ENCODE data around the gene CD48. TPM values are rescaled to one million over a fixed set of nuclear protein-coding genes. Genes with fewer than 3 reads are reported as not detected.
"Not testable (repeated sequence)": the region's sequence is repeated elsewhere in the genome, so short reads cannot be mapped to it uniquely, and the experiment has no call there.

The CD48 gene
- total RNA-seq, 2 donors from 2014 or later = 386 to 387 TPM

- Mint-ChIP-seq H3K36me3 (ENCODE audit: low read depth) (peaks cover 6% of the 10 kb centered on the region), H3K27ac (peak overlapping the region; percentile 39), H3K4me1 (peaks cover 27% of the 10 kb centered on the region), H3K27me3 (no peaks in the 10 kb centered on the region), H3K4me3 (peak overlapping the region; percentile 42)
- ATAC-seq = no peak
- no peak for DNase-seq
- H3K9me3 ChIP-seq (ENCODE audit: control insufficient read depth, low read length, poor library complexity, severe bottlenecking) = no peaks in the 10 kb centered on the region
Measured at GRCh38 chr1:160734301-160734700, 22.7 kb upstream of the CD48 start.

- no peaks in the 10 kb centered on the region for H3K9me3 ChIP-seq (ENCODE audit: control insufficient read depth, low read length, poor library complexity, severe bottlenecking)
- Mint-ChIP-seq H3K4me1 (peaks cover 25% of the 10 kb centered on the region), H3K27ac (peak overlapping the region; percentile 39), H3K27me3 (no peaks in the 10 kb centered on the region), H3K36me3 (ENCODE audit: low read depth) (peaks cover 6% of the 10 kb centered on the region), H3K4me3 (peak overlapping the region; percentile 42)
- DNase-seq = no peak
- ATAC-seq = no peak
Measured at GRCh38 chr1:160733898-160734297, 22.3 kb upstream of the CD48 start.

- Mint-ChIP-seq H3K4me1 (peaks cover 25% of the 10 kb centered on the region), H3K4me3 (no peak overlapping the region), H3K27ac (no peak overlapping the region), H3K27me3 (no peaks in the 10 kb centered on the region), H3K36me3 (ENCODE audit: low read depth) (peaks cover 6% of the 10 kb centered on the region)
- ATAC-seq = no peak
- no peak for DNase-seq
- no peaks in the 10 kb centered on the region for H3K9me3 ChIP-seq (ENCODE audit: control insufficient read depth, low read length, poor library complexity, severe bottlenecking)
Measured at GRCh38 chr1:160731990-160732389, 20.4 kb upstream of the CD48 start.

- H3K4me3 Mint-ChIP-seq; H3K36me3 Mint-ChIP-seq (ENCODE audit: low read depth); ATAC-seq; H3K9me3 ChIP-seq (ENCODE audit: control insufficient read depth, low read length, poor library complexity, severe bottlenecking); DNase-seq; H3K27ac Mint-ChIP-seq; H3K27me3 Mint-ChIP-seq: not testable (repeated sequence)
- H3K4me1 Mint-ChIP-seq = peaks cover 25% of the 10 kb centered on the region
Measured at GRCh38 chr1:160731564-160731963, 19.9 kb upstream of the CD48 start.

- Mint-ChIP-seq H3K4me1 (peaks cover 15% of the 10 kb centered on the region), H3K4me3 (no peak overlapping the region), H3K27ac (no peak overlapping the region), H3K36me3 (ENCODE audit: low read depth) (no peaks in the 10 kb centered on the region), H3K27me3 (no peaks in the 10 kb centered on the region)
- H3K9me3 ChIP-seq (ENCODE audit: control insufficient read depth, low read length, poor library complexity, severe bottlenecking) = no peaks in the 10 kb centered on the region
- DNase-seq (no peak), ATAC-seq (no peak)
Measured at GRCh38 chr1:160727316-160727640, 15.7 kb upstream of the CD48 start.

GRCh38 chr1:160726498-160727315, 15.1 kb upstream of the CD48 start:
- Mint-ChIP-seq H3K4me1 (peaks cover 13% of the 10 kb centered on the region), H3K36me3 (ENCODE audit: low read depth) (no peaks in the 10 kb centered on the region), H3K27ac (no peak overlapping the region), H3K27me3 (no peaks in the 10 kb centered on the region), H3K4me3 (no peak overlapping the region)
- H3K9me3 ChIP-seq (ENCODE audit: control insufficient read depth, low read length, poor library complexity, severe bottlenecking) = no peaks in the 10 kb centered on the region
- DNase-seq = peak in 2 of 3 donors; percentile 30 to 34
- ATAC-seq = peak; percentile 85

- DNase-seq = no peak
- peaks cover 11% of the 10 kb centered on the region for H3K4me1 Mint-ChIP-seq
- ATAC-seq = no peak
- no peaks in the 10 kb centered on the region for H3K36me3 Mint-ChIP-seq (ENCODE audit: low read depth)
- H3K4me3 Mint-ChIP-seq = no peak overlapping the region
- no peak overlapping the region for H3K27ac Mint-ChIP-seq
- no peaks in the 10 kb centered on the region for H3K9me3 ChIP-seq (ENCODE audit: control insufficient read depth, low read length, poor library complexity, severe bottlenecking)
- no peaks in the 10 kb centered on the region for H3K27me3 Mint-ChIP-seq
Measured at GRCh38 chr1:160726114-160726497, 14.5 kb upstream of the CD48 start.

- H3K9me3 ChIP-seq (ENCODE audit: control insufficient read depth, low read length, poor library complexity, severe bottlenecking) = no peaks in the 10 kb centered on the region
- DNase-seq = no peak
- H3K36me3 Mint-ChIP-seq (ENCODE audit: low read depth) = no peaks in the 10 kb centered on the region
- H3K4me1 Mint-ChIP-seq = peaks cover 14% of the 10 kb centered on the region
- ATAC-seq = no peak
- H3K27me3 Mint-ChIP-seq = no peaks in the 10 kb centered on the region
- H3K27ac Mint-ChIP-seq = peak overlapping the region; percentile 69
- no peak overlapping the region for H3K4me3 Mint-ChIP-seq
Measured at GRCh38 chr1:160724465-160725242, 13.0 kb upstream of the CD48 start.

- Mint-ChIP-seq H3K36me3 (ENCODE audit: low read depth) (no peaks in the 10 kb centered on the region), H3K4me3 (no peak overlapping the region), H3K4me1 (peaks cover 14% of the 10 kb centered on the region), H3K27me3 (no peaks in the 10 kb centered on the region), H3K27ac (no peak overlapping the region)
- no peaks in the 10 kb centered on the region for H3K9me3 ChIP-seq (ENCODE audit: control insufficient read depth, low read length, poor library complexity, severe bottlenecking)
- ATAC-seq = no peak
- DNase-seq = no peak
Measured at GRCh38 chr1:160723332-160723731, 11.7 kb upstream of the CD48 start.

GRCh38 chr1:160722726-160723125, 11.1 kb upstream of the CD48 start:
- peak overlapping the region; percentile 49 for H3K27ac Mint-ChIP-seq
- DNase-seq = no peak
- peaks cover 15% of the 10 kb centered on the region for H3K4me1 Mint-ChIP-seq
- H3K27me3 Mint-ChIP-seq = no peaks in the 10 kb centered on the region
- no peaks in the 10 kb centered on the region for H3K9me3 ChIP-seq (ENCODE audit: control insufficient read depth, low read length, poor library complexity, severe bottlenecking)
- peak; percentile 39 for ATAC-seq
- peak overlapping the region; percentile 70 for H3K4me3 Mint-ChIP-seq
- no peaks in the 10 kb centered on the region for H3K36me3 Mint-ChIP-seq (ENCODE audit: low read depth)

- Mint-ChIP-seq H3K27me3 (peaks cover 4% of the 10 kb centered on the region), H3K4me3 (no peak overlapping the region), H3K27ac (no peak overlapping the region), H3K4me1 (peaks cover 22% of the 10 kb centered on the region), H3K36me3 (ENCODE audit: low read depth) (peaks cover 2% of the 10 kb centered on the region)
- DNase-seq (no peak), ATAC-seq (no peak)
- no peaks in the 10 kb centered on the region for H3K9me3 ChIP-seq (ENCODE audit: control insufficient read depth, low read length, poor library complexity, severe bottlenecking)
Measured at GRCh38 chr1:160721473-160721872, 9.9 kb upstream of the CD48 start.

GRCh38 chr1:160720356-160721085, 8.9 kb upstream of the CD48 start:
- peaks cover 24% of the 10 kb centered on the region for H3K4me1 Mint-ChIP-seq
- H3K36me3 Mint-ChIP-seq (ENCODE audit: low read depth) = peaks cover 3% of the 10 kb centered on the region
- H3K27ac Mint-ChIP-seq = no peak overlapping the region
- DNase-seq (no peak), ATAC-seq (no peak)
- peaks cover 8% of the 10 kb centered on the region for H3K27me3 Mint-ChIP-seq
- no peak overlapping the region for H3K4me3 Mint-ChIP-seq
- H3K9me3 ChIP-seq (ENCODE audit: control insufficient read depth, low read length, poor library complexity, severe bottlenecking) = no peaks in the 10 kb centered on the region

GRCh38 chr1:160718210-160718609, 6.6 kb upstream of the CD48 start:
- Mint-ChIP-seq H3K36me3 (ENCODE audit: low read depth) (peaks cover 3% of the 10 kb centered on the region), H3K4me3 (no peak overlapping the region), H3K4me1 (peaks cover 28% of the 10 kb centered on the region), H3K27ac (no peak overlapping the region), H3K27me3 (peaks cover 8% of the 10 kb centered on the region)
- DNase-seq = no peak
- no peak for ATAC-seq
- H3K9me3 ChIP-seq (ENCODE audit: control insufficient read depth, low read length, poor library complexity, severe bottlenecking) = no peaks in the 10 kb centered on the region

Data from T-helper 17 cell (primary cell).